Endothelial cell of umbilical vein (primary cell): Measurements from ENCODE around the gene KCNMA1.

Experiments used
- CTCF ChIP-seq, 2 donors: IDR thresholded peaks; 1 replicate in 1 of 2; 2 replicates in 1 of 2; pipeline ENCODE4 v1.5.1; 2011; ENCODE audit warnings: low read length in 2 of 2, mild to moderate bottlenecking in 2 of 2, moderate library complexity in 2 of 2, control low read depth in 1 of 2, inconsistent platforms in 1 of 2, low read depth in 1 of 2; ENCODE audit not compliant: insufficient read depth in 1 of 2; ENCODE audit errors: extremely low read depth in 1 of 2
- MAX ChIP-seq: IDR thresholded peaks from 2 replicates; pipeline ENCODE4 v1.6.1; 2011; ENCODE audit not compliant: insufficient read depth, insufficient read length
- POLR2AphosphoS5 ChIP-seq: IDR thresholded peaks from 2 replicates; pipeline ENCODE4 v1.6.1; 2012; ENCODE audit warnings: low read depth, mild to moderate bottlenecking, control low read depth, low read length, moderate library complexity; ENCODE audit not compliant: insufficient read depth

GRCh38 chr10:76972541-76972940, 665.1 kb downstream of the KCNMA1 start:
- TF ChIP-seq POLR2AphosphoS5 (no peak), CTCF (IDR thresholded peaks at IDR 0.05; ENCODE audit: extremely low read depth in 1 of 2, insufficient read depth in 1 of 2, low read depth in 1 of 2, low read length in 2 of 2) (no peak), MAX (no peak)
